K562 (cell line): ENCODE data around the gene BATF. TPM values are rescaled to one million over a fixed set of nuclear protein-coding genes. Genes with fewer than 3 reads are reported as not detected.
A peak's percentile ranks its signal among the peaks of the same experiment; 100 is the strongest.

Source experiments
- ATAC-seq: fragments of 200-7000 bp; cut with Tn5 transposase; 3 replicates; pipeline ENCODE4 v1.9.1; 2020; ENCODE audit warnings: moderate library complexity
- BruUV-seq: library from RNA; stranded (reverse); fragments of 400-500 nt; replicated peaks from 2 replicates; lab custom pipeline; 2021; lab: Mats Ljungman, UMichigan
- CTCF ChIA-PET: fragments of 300-600 bp; formaldehyde crosslinking; extraction: SDS; loops from one replicate; lab custom pipeline; 2021; ENCODE audit warnings: low intra/inter-chr PET ratio; lab: Yijun Ruan, JAX
- POLR2A ChIA-PET: fragments of 300-600, 350-650 bp; sonication (Branson Sonifier 250); formaldehyde crosslinking; extraction: SDS; loops from one replicate; lab custom pipeline; 2021; ENCODE audit warnings: antibody characterized with exemption, inconsistent platforms; lab: Yijun Ruan, JAX
- DNase-seq, 4 experiments: peaks; one replicate each; pipeline versions ENCODE4 v3.0.0 to v3.0.0-alpha.2; 2011 to 2018; ENCODE audit warnings: low spot score in 3 of 4, mixed read lengths in 3 of 4; ENCODE audit errors: extremely low read depth in 1 of 4
- FAIRE-seq: peaks from 2 replicates; lab custom pipeline; 2011; peaks lifted over from hg19 to GRCh38; lab: Jason Lieb, UNC
- H2AFZ ChIP-seq: 2 replicates; pipeline ENCODE4 v1.6.0; 2011; ENCODE audit warnings: low read depth, low read length, control low read depth, inconsistent platforms
- H3K27ac ChIP-seq: fragments of 200-600 bp; 3 replicates; pipeline ENCODE4 v1.8.0; 2011; ENCODE audit warnings: low read depth, mild to moderate bottlenecking, control low read depth, inconsistent platforms, low read length, moderate library complexity, mixed read lengths; ENCODE audit errors: extremely low read depth
- H3K27me3 ChIP-seq, 2 experiments: fragments of 300-600 bp in 1 of 2; 2 replicates in 1 of 2; 3 replicates in 1 of 2; pipeline versions ENCODE4 v1.6.0 to v1.8.0; 2011; ENCODE audit warnings: inconsistent platforms in 2 of 2, low read length in 2 of 2, mild to moderate bottlenecking in 1 of 2, mixed read lengths in 1 of 2, moderate library complexity in 1 of 2; ENCODE audit not compliant: control insufficient read depth in 2 of 2, insufficient read depth in 2 of 2
- H3K36me3 ChIP-seq: fragments of 300-600 bp; 3 replicates; pipeline ENCODE4 v1.8.0; 2011; ENCODE audit warnings: mild to moderate bottlenecking, low read length, inconsistent platforms; ENCODE audit not compliant: control insufficient read depth, insufficient read depth
- H3K4me1 ChIP-seq, 2 experiments: fragments of 200-600 bp in 1 of 2; replicated peaks in 1 of 2; 2 replicates in 1 of 2; 3 replicates in 1 of 2; pipeline versions ENCODE4 v1.5.1 to v1.8.0; 2011; ENCODE audit warnings: inconsistent platforms in 2 of 2, low read length in 2 of 2, mild to moderate bottlenecking in 1 of 2, mixed read lengths in 1 of 2, moderate library complexity in 1 of 2; ENCODE audit not compliant: control insufficient read depth in 2 of 2, insufficient read depth in 2 of 2
- H3K4me2 ChIP-seq: 2 replicates; pipeline ENCODE4 v1.6.1; 2011; ENCODE audit warnings: low read length, control low read depth, inconsistent platforms, mixed read lengths; ENCODE audit not compliant: insufficient read depth
- H3K4me3 ChIP-seq: fragments of 200-600 bp; sonication (generic), shearing (Covaris generic); 2 replicates; pipeline ENCODE4 v1.5.1; 2016; ENCODE audit warnings: control low read depth, inconsistent platforms
- H3K79me2 ChIP-seq: fragments of 200-600 bp; 3 replicates; pipeline ENCODE4 v1.8.0; 2011; ENCODE audit warnings: low read length, inconsistent platforms; ENCODE audit not compliant: control insufficient read depth, insufficient read depth
- H3K9ac ChIP-seq, 2 experiments: 2 replicates each; pipeline versions ENCODE4 v1.6.0 to v1.6.1; 2011; ENCODE audit warnings: low read depth in 2 of 2, low read length in 2 of 2, control low read depth in 1 of 2, inconsistent platforms in 1 of 2, mild to moderate bottlenecking in 1 of 2, mixed read lengths in 1 of 2; ENCODE audit not compliant: insufficient read depth in 1 of 2
- H3K9me1 ChIP-seq: one replicate; pipeline ENCODE4 v1.6.0; 2011; ENCODE audit warnings: inconsistent platforms, mild to moderate bottlenecking, low read length, moderate library complexity; ENCODE audit not compliant: control insufficient read depth, insufficient read depth
- H3K9me3 ChIP-seq: replicated peaks from 2 replicates; pipeline ENCODE4 v1.5.1; 2011; ENCODE audit warnings: low read depth, low read length, inconsistent platforms; ENCODE audit not compliant: control insufficient read depth, insufficient read depth
- H4K20me1 ChIP-seq: replicated peaks from 2 replicates; pipeline ENCODE4 v1.6.1; 2011; ENCODE audit warnings: low read length, inconsistent platforms, mixed read lengths; ENCODE audit not compliant: control insufficient read depth, insufficient read depth
- C11orf30 ChIP-seq: fragments of 450-650 bp; IDR thresholded peaks from 2 replicates; pipeline ENCODE4 v1.6.1; 2016; ENCODE audit warnings: low read depth, mild to moderate bottlenecking
- MEIS2 ChIP-seq: fragments of 450-650 bp; IDR thresholded peaks from 2 replicates; pipeline ENCODE4 v1.6.1; 2014; ENCODE audit warnings: mild to moderate bottlenecking; ENCODE audit not compliant: partially characterized antibody
- PBX2 ChIP-seq, 2 experiments: IDR thresholded peaks in 1 of 2; conservative IDR thresholded peaks in 1 of 2; 2 replicates each; pipeline ENCODE4 v1.6.1; 2016; ENCODE audit warnings: low read depth in 2 of 2, mild to moderate bottlenecking in 1 of 2, missing compliant biosample characterization in 1 of 2, missing genetic modification characterization in 1 of 2, moderate library complexity in 1 of 2
- PKNOX1 ChIP-seq: fragments of 450-650 bp; IDR thresholded peaks from 2 replicates; pipeline ENCODE4 v1.6.1; 2016
- RBM15 ChIP-seq: fragments of 200-400 bp; formaldehyde crosslinking; IDR thresholded peaks from 2 replicates; pipeline ENCODE4 v1.6.1; 2018; ENCODE audit warnings: mild to moderate bottlenecking, low read length, moderate library complexity; ENCODE audit not compliant: insufficient read depth
- VEZF1 ChIP-seq: fragments of 200-800 bp; sonication (Bioruptor generic); IDR thresholded peaks from 2 replicates; pipeline ENCODE4 v1.6.1; 2017; ENCODE audit warnings: missing genetic modification characterization, missing compliant biosample characterization
- ZNF449 ChIP-seq: fragments of 250-450 bp; sonication (Bioruptor Pico); IDR thresholded peaks from 2 replicates; pipeline ENCODE4 v1.8.0; 2022; ENCODE audit warnings: moderate library complexity, mild to moderate bottlenecking, inconsistent platforms
- whole genome bisulfite sequencing: fragments of 100-300 bp; shearing (Covaris generic); methylation state at CpG from one replicate; pipeline ENCODE4 v1.1.6; 2016; ENCODE audit warnings: low coverage, mixed read lengths; ENCODE audit not compliant: insufficient coverage; ENCODE audit errors: missing lambda C conversion rate; 5-methylcytosine and 5-hydroxymethylcytosine counted together
- in situ Hi-C: fragments of 300-500 bp; cut with MboI; formaldehyde crosslinking; loops from 4 replicates; pipeline ENCODE4 v1.15.0; 2018; ENCODE audit warnings: inconsistent platforms, mixed read lengths
- intact Hi-C: fragments of 100-400 bp; cut with micrococcal nuclease; formaldehyde crosslinking; loops from 2 replicates; pipeline ENCODE4 v1.14.2; 2022
- polyA plus RNA-seq, 8 experiments: library from polyadenylated mRNA; depleted of rRNA in 4 of 8; stranded (reverse) in 5 of 8; unstranded in 3 of 8; fragments of >200 nt; fragmentation: Nextera tagmentation in 2 of 8; fragmentation: Illumina TruSeq in 1 of 8; extraction: Ambion mirVana in 2 of 8; extraction: Trizol in 1 of 8; gene quantifications; 2 replicates each; pipeline versions ENCODE4 v1.2.1 to v1.2.3, GENCODE V29; 2011 to 2014; ENCODE audit warnings: inconsistent platforms in 1 of 8, missing spikeins in 1 of 8
- total RNA-seq, 7 experiments: library from RNA; depleted of rRNA in 6 of 7; stranded (reverse); fragments of >200 nt in 6 of 7; fragmentation: Illumina TruSeq in 2 of 7; extraction: Trizol in 2 of 7; gene quantifications; 2 replicates each; pipeline versions ENCODE4 v1.2.1 to v1.2.3, GENCODE V29; 2011 to 2021; ENCODE audit warnings: low replicate concordance in 1 of 7

Gene BATF
- total and polyA plus RNA-seq, 9 of the 15 experiments (the other 6 are each of a cell fraction or from before 2014, with no cell fraction given): 0.13 to 2.1 (median 0.55) TPM; not detected in 2

- intact Hi-C loops: no loop called here
- Histone ChIP-seq H3K79me2 (no peaks in the 10 kb centered on the region), H3K9me1 (no peaks in the 10 kb centered on the region), H3K9ac (no peak overlapping the region), H2AFZ (no peak overlapping the region), H3K27me3 (no peaks in the 10 kb centered on the region), H3K27ac (no peak overlapping the region), H3K4me3 (no peak overlapping the region), H4K20me1 (no peaks in the 10 kb centered on the region), H3K36me3 (no peaks in the 10 kb centered on the region), H3K4me1 (peaks cover 0 to 7% of the 10 kb centered on the region in 2 experiments; a peak in 3 of 5 replicates), H3K9me3 (no peaks in the 10 kb centered on the region), H3K4me2 (no peak overlapping the region)
- no TSS peak for BruUV-seq
- FAIRE-seq (no peak), ATAC-seq (no peak), DNase-seq (no peak)
- 7% methylated on average over 4 of the region's 8 CpGs for WGBS
- POLR2A ChIA-PET: no interaction called here
- TF ChIP-seq VEZF1 (peak; percentile 33; the same call in 1 of the 2 replicates), ZNF449 (CRISPR knock-in tag) (no peak), RBM15 (no peak), MEIS2 (peak; percentile 20), PKNOX1 (peak; percentile 26; the same call in 1 of the 2 replicates), C11orf30 (peak; percentile 12; the same call in 1 of the 2 replicates), PBX2 (CRISPR knock-in tag; IDR thresholded peaks at IDR 0.05; ENCODE audit: low read depth) (no peak), PBX2 (tag; conservative IDR thresholded peaks at IDR 0.05; ENCODE audit: low read depth) (peak; percentile 73)
- CTCF ChIA-PET: no interaction called here
- in situ Hi-C loops: loop anchor here (5.0 kb wide), 1 partner anchor 176 kb away; no protein-coding TSS in a partner anchor
Measured at GRCh38 chr14:75493592-75494087, 28.6 kb upstream of the BATF start.
